SU-DHL-6 (cell line): ENCODE data around the gene ATP23.

Experiments used
- EZH2phosphoT487 ChIP-seq: fragments of 200-600 bp; sonication (generic), shearing (Covaris generic); conservative IDR thresholded peaks from 2 replicates; pipeline ENCODE4 v1.6.1; 2018; ENCODE audit warnings: mild to moderate bottlenecking, antibody characterized with exemption, low read length, moderate library complexity, mixed read lengths
- TF ChIP-seq, protein P1 (sequence below): fragments of 200-600 bp; sonication (generic); IDR thresholded peaks from one replicate; pipeline ENCODE4 v1.5.1; 2017; ENCODE audit warnings: antibody characterized with exemption, mild to moderate bottlenecking, low read length, moderate library complexity; ENCODE audit not compliant: insufficient read depth, poor library complexity, severe bottlenecking

DNA sequence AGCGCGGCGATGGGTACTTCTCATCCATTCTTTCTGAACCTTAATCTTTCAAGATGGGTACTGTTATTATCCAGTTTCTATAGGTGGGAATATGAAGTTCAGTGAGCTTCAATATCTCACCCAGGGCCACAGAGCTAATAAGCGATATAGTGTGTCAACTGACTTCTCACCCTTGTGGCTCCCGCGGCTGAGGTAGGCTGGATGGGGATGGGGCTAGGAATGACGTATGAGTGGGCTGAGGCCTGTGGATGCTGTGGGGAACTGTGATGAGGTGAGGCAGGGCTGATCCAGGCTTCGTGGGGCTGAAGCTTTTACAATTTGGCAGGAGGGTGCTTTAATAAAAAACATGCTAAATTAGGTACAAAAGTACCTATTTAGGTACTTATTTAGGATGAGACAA lies 32.9 kb upstream of the ATP23 start:
- TF ChIP-seq, protein P1, sequence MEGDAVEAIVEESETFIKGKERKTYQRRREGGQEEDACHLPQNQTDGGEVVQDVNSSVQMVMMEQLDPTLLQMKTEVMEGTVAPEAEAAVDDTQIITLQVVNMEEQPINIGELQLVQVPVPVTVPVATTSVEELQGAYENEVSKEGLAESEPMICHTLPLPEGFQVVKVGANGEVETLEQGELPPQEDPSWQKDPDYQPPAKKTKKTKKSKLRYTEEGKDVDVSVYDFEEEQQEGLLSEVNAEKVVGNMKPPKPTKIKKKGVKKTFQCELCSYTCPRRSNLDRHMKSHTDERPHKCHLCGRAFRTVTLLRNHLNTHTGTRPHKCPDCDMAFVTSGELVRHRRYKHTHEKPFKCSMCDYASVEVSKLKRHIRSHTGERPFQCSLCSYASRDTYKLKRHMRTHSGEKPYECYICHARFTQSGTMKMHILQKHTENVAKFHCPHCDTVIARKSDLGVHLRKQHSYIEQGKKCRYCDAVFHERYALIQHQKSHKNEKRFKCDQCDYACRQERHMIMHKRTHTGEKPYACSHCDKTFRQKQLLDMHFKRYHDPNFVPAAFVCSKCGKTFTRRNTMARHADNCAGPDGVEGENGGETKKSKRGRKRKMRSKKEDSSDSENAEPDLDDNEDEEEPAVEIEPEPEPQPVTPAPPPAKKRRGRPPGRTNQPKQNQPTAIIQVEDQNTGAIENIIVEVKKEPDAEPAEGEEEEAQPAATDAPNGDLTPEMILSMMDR: no peak
- no peak for TF ChIP-seq EZH2phosphoT487
